Tibial nerve (tissue), 4 donors: ENCODE measurements around the gene BCL2L11. TPM values are rescaled to one million over a fixed set of nuclear protein-coding genes. Genes with fewer than 3 reads are reported as not detected.

Experiments used
- DNase-seq, 2 donors: peaks; one replicate each; pipeline ENCODE4 v3.0.0-alpha.2; 2019; ENCODE audit warnings: low spot score in 2 of 2
- H3K27ac ChIP-seq, 4 donors: fragments of 200-600 bp; sonication (generic) in 3 of 4; one replicate each; pipeline ENCODE4 v1.5.1; 2017 to 2019; ENCODE audit warnings: mild to moderate bottlenecking in 1 of 4
- H3K27me3 ChIP-seq, 2 donors: fragments of 200-600 bp; sonication (generic) in 1 of 2; one replicate each; pipeline versions ENCODE4 v1.5.1 to v1.6.0; 2017 to 2019
- H3K36me3 ChIP-seq, 3 donors: fragments of 200-600 bp; sonication (generic); one replicate each; pipeline ENCODE4 v1.5.1; 2018 to 2019
- H3K4me1 ChIP-seq, 4 donors: fragments of 200-600 bp; sonication (generic) in 3 of 4; one replicate each; pipeline ENCODE4 v1.5.1; 2017 to 2019
- H3K4me3 ChIP-seq, 4 donors: fragments of 200-600 bp; sonication (generic) in 3 of 4; one replicate each; pipeline ENCODE4 v1.5.1; 2017 to 2019; ENCODE audit warnings: mild to moderate bottlenecking in 1 of 4, moderate library complexity in 1 of 4
- H3K9me3 ChIP-seq, 4 donors: fragments of 200-600 bp; sonication (generic) in 3 of 4; one replicate each; pipeline ENCODE4 v1.5.1; 2017 to 2019
- EP300 ChIP-seq, 2 donors: sonication (generic); formaldehyde crosslinking; IDR thresholded peaks; one replicate each; pipeline ENCODE4 v1.6.1; 2017; ENCODE audit warnings: antibody characterized with exemption in 2 of 2, mild to moderate bottlenecking in 1 of 2
- POLR2A ChIP-seq, 2 donors: fragments of 450-650 bp; IDR thresholded peaks; one replicate each; pipeline ENCODE4 v1.6.1; 2017; ENCODE audit warnings: antibody characterized with exemption in 2 of 2, mild to moderate bottlenecking in 2 of 2, moderate library complexity in 2 of 2
- WGBS, 2 donors: methylation state at CpG; one replicate each; pipeline ENCODE4 v1.1.5; 2018; 5-methylcytosine and 5-hydroxymethylcytosine counted together
- total RNA-seq, 4 donors: library from RNA; depleted of rRNA; stranded (reverse); fragments of >200 nt; gene quantifications; one replicate each; pipeline ENCODE4 v1.1.0, GENCODE V29; 2016
- TF ChIP-seq, protein P1 (sequence below), 5 experiments: fragments of 200-600 bp in 3 of 5; fragments of 450-650 bp in 2 of 5; sonication (generic) in 3 of 5; IDR thresholded peaks; one replicate each; pipeline ENCODE4 v1.5.1; 2016 to 2019; ENCODE audit warnings: antibody characterized with exemption in 5 of 5, mild to moderate bottlenecking in 3 of 5, moderate library complexity in 2 of 5

The BCL2L11 gene
- total RNA-seq, 4 donors from 2014 or later, result 8.7 to 36.5 (median 25.8) TPM

DNA sequence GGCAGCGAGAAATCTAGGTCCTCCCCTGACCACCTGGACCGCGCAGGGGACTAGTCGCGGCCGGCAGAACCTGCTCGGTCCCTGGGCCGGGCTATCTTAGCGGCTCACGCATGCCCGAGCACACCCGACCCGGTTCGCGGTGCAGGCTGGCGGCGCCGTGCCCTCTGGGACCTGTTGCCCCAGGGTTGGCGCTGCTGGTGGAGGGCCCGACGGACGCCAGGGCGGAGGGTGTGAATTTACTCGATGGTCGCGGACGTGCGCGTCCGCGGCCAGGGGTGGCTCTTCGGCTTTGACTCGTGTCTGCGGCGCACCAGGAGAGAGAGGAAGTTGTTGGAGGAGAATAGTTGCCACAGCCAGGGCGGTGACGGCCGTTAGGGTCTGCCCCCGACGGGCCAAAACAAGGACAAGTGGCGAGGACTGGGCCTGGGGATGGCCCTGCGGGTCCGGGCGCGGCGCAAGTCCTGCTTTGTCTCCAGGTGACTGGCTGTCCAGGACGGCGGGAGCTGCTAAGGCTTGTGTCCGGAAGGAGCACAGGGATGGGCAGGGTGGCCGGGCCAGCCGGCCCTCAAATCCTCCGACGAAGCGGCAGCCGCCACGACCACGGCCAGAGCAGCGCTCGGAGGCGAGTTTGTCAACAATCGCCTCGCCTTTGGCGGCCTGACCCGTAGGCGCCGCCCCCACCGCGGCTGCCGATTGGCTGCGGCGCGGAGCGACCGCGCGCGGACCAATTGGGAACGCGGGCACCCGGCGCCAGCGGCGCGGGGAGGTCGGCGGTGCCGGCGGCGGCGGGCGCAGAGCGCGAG is 1.3 kb downstream of the BCL2L11 start:
- H3K27me3 ChIP-seq, result peaks cover 0 to 7% of the 10 kb centered on the region in 2 donors
- DNase-seq, result peak; percentile 69 to 79
- 2% methylated on average over 22 to 40 of the region's 93 CpGs for WGBS, 2 donors
- peak overlapping the region in 3 of 4 donors; percentile 57 to 89 (median 79) for H3K27ac ChIP-seq
- no peaks in the 10 kb centered on the region for H3K9me3 ChIP-seq
- peaks cover 0 to 12% (median 3%) of the 10 kb centered on the region in 3 donors for H3K36me3 ChIP-seq
- TF ChIP-seq EP300 (IDR thresholded peaks at IDR 0.05), result peak in 1 of 2 donors; percentile 64
- TF ChIP-seq POLR2A (IDR thresholded peaks at IDR 0.05), result peak; percentile 32 to 85
- TF ChIP-seq, protein P1, sequence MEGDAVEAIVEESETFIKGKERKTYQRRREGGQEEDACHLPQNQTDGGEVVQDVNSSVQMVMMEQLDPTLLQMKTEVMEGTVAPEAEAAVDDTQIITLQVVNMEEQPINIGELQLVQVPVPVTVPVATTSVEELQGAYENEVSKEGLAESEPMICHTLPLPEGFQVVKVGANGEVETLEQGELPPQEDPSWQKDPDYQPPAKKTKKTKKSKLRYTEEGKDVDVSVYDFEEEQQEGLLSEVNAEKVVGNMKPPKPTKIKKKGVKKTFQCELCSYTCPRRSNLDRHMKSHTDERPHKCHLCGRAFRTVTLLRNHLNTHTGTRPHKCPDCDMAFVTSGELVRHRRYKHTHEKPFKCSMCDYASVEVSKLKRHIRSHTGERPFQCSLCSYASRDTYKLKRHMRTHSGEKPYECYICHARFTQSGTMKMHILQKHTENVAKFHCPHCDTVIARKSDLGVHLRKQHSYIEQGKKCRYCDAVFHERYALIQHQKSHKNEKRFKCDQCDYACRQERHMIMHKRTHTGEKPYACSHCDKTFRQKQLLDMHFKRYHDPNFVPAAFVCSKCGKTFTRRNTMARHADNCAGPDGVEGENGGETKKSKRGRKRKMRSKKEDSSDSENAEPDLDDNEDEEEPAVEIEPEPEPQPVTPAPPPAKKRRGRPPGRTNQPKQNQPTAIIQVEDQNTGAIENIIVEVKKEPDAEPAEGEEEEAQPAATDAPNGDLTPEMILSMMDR (IDR thresholded peaks at IDR 0.05), result peak in 1 of 5 experiments; percentile 12
- peak overlapping the region; percentile 82 to 92 (median 85) for H3K4me3 ChIP-seq
- peaks cover 0 to 67% (median 45%) of the 10 kb centered on the region in 4 donors for H3K4me1 ChIP-seq

DNA sequence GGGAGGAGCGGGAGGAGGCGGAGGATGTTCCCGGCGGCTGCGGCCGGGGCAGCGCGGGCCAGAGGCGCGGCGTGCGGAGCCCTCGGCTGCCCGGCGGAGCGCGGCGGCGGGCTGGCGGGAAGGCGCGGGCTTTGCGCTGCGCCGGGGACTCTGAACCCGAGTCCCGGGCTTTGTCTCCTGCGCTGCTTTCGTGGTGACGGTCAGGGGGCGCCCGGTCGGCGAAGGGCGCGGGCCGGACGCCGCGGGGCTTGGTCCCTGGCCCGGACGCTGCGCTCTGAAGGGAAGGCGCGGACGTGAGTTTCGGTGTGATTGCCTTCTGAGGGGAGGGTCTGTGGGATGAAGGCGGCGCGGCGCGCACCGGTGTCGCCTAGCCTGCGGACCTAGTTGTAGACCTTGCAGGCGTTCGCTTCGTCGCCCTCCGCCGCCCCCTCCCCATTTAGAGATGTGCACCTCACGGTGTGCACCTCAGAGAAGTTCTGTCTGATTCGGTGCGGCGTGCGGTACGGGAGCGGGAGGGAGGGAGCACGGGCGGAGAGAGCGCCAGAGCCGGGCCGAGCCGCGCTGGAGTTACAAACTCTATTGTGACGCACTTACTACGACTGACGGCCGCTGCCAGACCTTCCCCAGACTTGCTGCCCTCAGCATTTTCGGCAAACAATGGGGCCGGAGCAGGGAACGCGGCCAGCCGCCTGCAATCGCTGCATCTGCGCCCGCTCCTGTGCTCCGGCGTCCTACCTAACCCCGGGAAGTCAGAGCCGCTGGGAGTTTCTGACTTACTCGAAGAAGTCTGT is 2.1 kb downstream of the BCL2L11 start:
- peak overlapping the region; percentile 55 to 89 (median 80) for H3K27ac ChIP-seq
- peak overlapping the region; percentile 82 to 92 (median 87) for H3K4me3 ChIP-seq
- peak; percentile 61 to 71 for DNase-seq
- peaks cover 0 to 7% of the 10 kb centered on the region in 2 donors for H3K27me3 ChIP-seq
- H3K36me3 ChIP-seq, result peaks cover 0 to 12% (median 3%) of the 10 kb centered on the region in 3 donors
- 0 to 1% methylated on average over 19 to 30 of the region's 92 CpGs for WGBS, 2 donors
- peaks cover 0 to 67% (median 39%) of the 10 kb centered on the region in 4 donors for H3K4me1 ChIP-seq
- no peaks in the 10 kb centered on the region for H3K9me3 ChIP-seq
- TF ChIP-seq EP300 (IDR thresholded peaks at IDR 0.05) (peak in 1 of 2 donors; percentile 75), POLR2A (IDR thresholded peaks at IDR 0.05) (peak in 1 of 2 donors; percentile 6)
- TF ChIP-seq, protein P1 (IDR thresholded peaks at IDR 0.05), result no peak

- H3K4me3 ChIP-seq, result peak overlapping the region in 2 of 4 donors; percentile 86 to 92
- peaks cover 0 to 17% (median 3%) of the 10 kb centered on the region in 3 donors for H3K36me3 ChIP-seq
- H3K9me3 ChIP-seq, result no peaks in the 10 kb centered on the region
- TF ChIP-seq POLR2A (IDR thresholded peaks at IDR 0.05) (no peak), EP300 (IDR thresholded peaks at IDR 0.05) (no peak)
- TF ChIP-seq, protein P1 (IDR thresholded peaks at IDR 0.05), result no peak
- DNase-seq, result no peak
- peaks cover 0 to 7% of the 10 kb centered on the region in 2 donors for H3K27me3 ChIP-seq
- 92 to 93% methylated on average over 7 of the region's 7 CpGs for WGBS, 2 donors
- no peak overlapping the region for H3K27ac ChIP-seq
- peaks cover 0 to 62% (median 32%) of the 10 kb centered on the region in 4 donors for H3K4me1 ChIP-seq
These were observed 3.0 kb downstream of the BCL2L11 start for GRCh38 chr2:111123751-111124150.

DNA sequence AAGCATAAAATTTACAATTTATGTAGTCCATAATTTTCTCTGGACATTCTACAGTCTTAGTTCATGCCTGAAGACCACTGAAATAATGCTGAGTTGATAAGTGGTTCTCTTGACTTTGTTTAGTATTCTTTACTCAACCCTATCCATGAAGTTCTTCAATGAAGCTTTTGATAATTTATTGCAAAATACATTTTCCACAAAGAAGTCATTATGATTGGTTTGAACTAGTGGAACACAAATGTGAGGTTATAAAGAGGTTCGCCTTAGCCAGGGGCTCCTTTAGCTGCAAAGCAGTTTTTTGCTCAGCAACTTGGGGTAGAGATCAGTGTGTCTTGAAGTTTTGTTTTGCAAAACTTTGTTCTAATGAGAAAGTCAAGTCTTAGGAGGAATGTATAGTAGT is 5.9 kb downstream of the BCL2L11 start:
- Histone ChIP-seq H3K4me1 (peaks cover 0 to 43% (median 15%) of the 10 kb centered on the region in 4 donors), H3K27ac (peak overlapping the region in 1 of 4 donors; percentile 32), H3K4me3 (no peak overlapping the region), H3K36me3 (peaks cover 0 to 31% (median 3%) of the 10 kb centered on the region in 3 donors), H3K27me3 (no peaks in the 10 kb centered on the region), H3K9me3 (no peaks in the 10 kb centered on the region)
- TF ChIP-seq EP300 (IDR thresholded peaks at IDR 0.05), result no peak
- no peak for TF ChIP-seq POLR2A (IDR thresholded peaks at IDR 0.05)
- TF ChIP-seq, protein P1 (IDR thresholded peaks at IDR 0.05), result no peak
- WGBS, 2 donors, result 47 to 63% methylated on average over 1 of the region's 1 CpG
- no peak for DNase-seq
